Skeletal muscle cell (primary cell): ENCODE data around the gene SMARCAD1.

ENCODE experiments used
- DNase-seq: peaks from one replicate; pipeline ENCODE4 v3.0.0-alpha.2; 2010; ENCODE audit warnings: low read depth
- H3K4me3 ChIP-seq: 2 replicates; pipeline ENCODE4 v1.5.1; 2011; ENCODE audit warnings: low read depth, mild to moderate bottlenecking, control low read depth, low read length, moderate library complexity

Gene SMARCAD1

DNA sequence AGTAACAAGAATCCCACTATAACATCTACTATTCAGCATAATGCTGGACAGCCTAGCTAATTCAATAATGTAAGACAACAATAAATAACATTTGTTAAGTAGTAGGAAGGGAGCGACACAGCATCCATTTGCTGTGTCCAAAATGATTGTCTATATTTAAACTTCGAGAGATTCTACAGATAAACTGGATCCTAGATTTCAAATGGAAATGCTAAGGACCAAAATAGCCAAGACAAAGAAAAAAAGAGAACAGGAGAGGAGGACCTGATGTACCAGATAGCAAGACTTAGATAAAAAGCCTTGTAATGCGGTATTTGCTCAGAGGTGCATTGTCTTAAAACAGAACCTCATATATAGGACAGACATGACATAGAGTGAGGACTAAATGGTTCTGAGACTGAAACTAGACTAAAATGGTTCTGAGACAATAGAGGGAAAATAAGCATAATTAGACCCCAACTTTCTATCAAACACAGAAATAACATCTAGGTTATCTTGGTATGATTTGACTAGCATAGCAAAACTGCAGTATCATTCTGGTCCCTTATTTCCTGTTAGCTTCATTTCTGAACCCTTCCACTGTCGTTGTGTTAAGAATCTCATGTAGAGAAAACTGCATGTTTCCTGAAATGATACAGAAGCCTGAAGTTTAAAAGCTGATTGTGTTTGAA lies 131.2 kb downstream of the SMARCAD1 start:
- H3K4me3 ChIP-seq: no peak overlapping the region
- no peak for DNase-seq

GRCh38 chr4:94339779-94340178 lies 132.1 kb downstream of the SMARCAD1 start:
- no peak for DNase-seq
- no peak overlapping the region for H3K4me3 ChIP-seq
